GM12878 (cell line): ENCODE data around the gene LAMA2. TPM values are rescaled to one million over a fixed set of nuclear protein-coding genes. Genes with fewer than 3 reads are reported as not detected.

ENCODE experiments used
- ATAC-seq: fragments of 200-7000 bp; cut with Tn5 transposase; 3 replicates; pipeline ENCODE4 v1.9.1; 2020; ENCODE audit warnings: mild to moderate bottlenecking, moderate library complexity
- BruUV-seq: library from RNA; stranded (reverse); fragments of 400-500 nt; replicated peaks from 2 replicates; lab custom pipeline; 2021; lab: Mats Ljungman, UMichigan
- CTCF ChIA-PET: fragments of 300-600 bp; sonication (Branson Sonifier 250); formaldehyde crosslinking; extraction: SDS; loops from one replicate; lab custom pipeline; 2021; ENCODE audit warnings: inconsistent platforms; lab: Yijun Ruan, JAX
- POLR2A ChIA-PET: fragments of 350-600 bp; formaldehyde crosslinking; extraction: SDS; loops from one replicate; lab custom pipeline; 2021; ENCODE audit warnings: inconsistent platforms; lab: Charles Lee
- RAD21 ChIA-PET: fragments of 300-600 bp; sonication (Branson Sonifier 250); formaldehyde crosslinking; loops from one replicate; lab custom pipeline; 2023; ENCODE audit warnings: antibody characterized with exemption; ENCODE audit not compliant: unreplicated experiment; lab: Charles Lee
- SMC1A ChIA-PET: fragments of 300-600 bp; sonication (Branson Sonifier 250); formaldehyde crosslinking; loops from one replicate; lab custom pipeline; 2023; ENCODE audit not compliant: unreplicated experiment, uncharacterized antibody; lab: Charles Lee
- DNase-seq: peaks from one replicate; pipeline ENCODE4 v3.0.0-alpha.2; 2011; ENCODE audit warnings: low read depth, low spot score
- FAIRE-seq: peaks from 3 replicates; lab custom pipeline; 2011; peaks lifted over from hg19 to GRCh38; lab: Jason Lieb, UNC
- H2AFZ ChIP-seq: 2 replicates; pipeline ENCODE4 v1.6.0; 2011; ENCODE audit warnings: low read depth, low read length, control low read depth; ENCODE audit not compliant: control insufficient read depth
- H3K27ac ChIP-seq: 2 replicates; pipeline ENCODE4 v1.5.1; 2011; ENCODE audit warnings: control low read depth; ENCODE audit not compliant: control insufficient read depth, insufficient read depth
- H3K27me3 ChIP-seq, 2 experiments: replicated peaks in 1 of 2; 2 replicates each; pipeline versions ENCODE4 v1.6.0 to v1.6.1; 2011; ENCODE audit warnings: low read length in 1 of 2; ENCODE audit not compliant: control insufficient read depth in 2 of 2, insufficient read depth in 2 of 2
- H3K36me3 ChIP-seq, 2 experiments: 2 replicates each; pipeline ENCODE4 v1.5.1; 2011; ENCODE audit warnings: low read length in 1 of 2; ENCODE audit not compliant: control insufficient read depth in 2 of 2, insufficient read depth in 2 of 2
- H3K4me1 ChIP-seq: 2 replicates; pipeline ENCODE4 v1.6.1; 2011; ENCODE audit warnings: mild to moderate bottlenecking, low read length, moderate library complexity, mixed read lengths; ENCODE audit not compliant: control insufficient read depth, insufficient read depth
- H3K4me2 ChIP-seq: 2 replicates; pipeline ENCODE4 v1.6.0; 2011; ENCODE audit warnings: control low read depth; ENCODE audit not compliant: control insufficient read depth, insufficient read depth
- H3K4me3 ChIP-seq: fragments of 200-600 bp; sonication (generic); 2 replicates; pipeline ENCODE4 v1.5.1; 2016
- H3K79me2 ChIP-seq: 2 replicates; pipeline ENCODE4 v1.6.0; 2011; ENCODE audit warnings: low read length; ENCODE audit not compliant: control insufficient read depth, insufficient read depth
- H3K9ac ChIP-seq: 2 replicates; pipeline ENCODE4 v1.8.0; 2011; ENCODE audit warnings: low read length, control low read depth, mixed read lengths; ENCODE audit not compliant: control insufficient read depth, insufficient read depth
- H3K9me3 ChIP-seq: replicated peaks from 3 replicates; pipeline ENCODE4 v1.5.1; 2011; ENCODE audit warnings: mild to moderate bottlenecking, low read length; ENCODE audit not compliant: control insufficient read depth, insufficient read depth
- H4K20me1 ChIP-seq: 2 replicates; pipeline ENCODE4 v1.6.0; 2011; ENCODE audit not compliant: control insufficient read depth, insufficient read depth
- ATF7 ChIP-seq: fragments of 450-650 bp; IDR thresholded peaks from 2 replicates; pipeline ENCODE4 v1.6.1; 2016; ENCODE audit warnings: low read depth, mild to moderate bottlenecking
- BACH1 ChIP-seq: fragments of 450-650 bp; IDR thresholded peaks from 2 replicates; pipeline ENCODE4 v1.6.1; 2017; ENCODE audit warnings: mild to moderate bottlenecking, borderline replicate concordance
- BCL3 ChIP-seq: IDR thresholded peaks from 2 replicates; pipeline ENCODE4 v1.6.1; 2011; ENCODE audit warnings: borderline replicate concordance, low read depth, mild to moderate bottlenecking, moderate library complexity, low read length; ENCODE audit not compliant: insufficient read depth, poor library complexity, severe bottlenecking
- CREB1 ChIP-seq: IDR thresholded peaks from 2 replicates; pipeline ENCODE4 v1.6.1; 2012; ENCODE audit warnings: low read depth, mild to moderate bottlenecking, inconsistent platforms
- DPF2 ChIP-seq: fragments of 450-650 bp; IDR thresholded peaks from 2 replicates; pipeline ENCODE4 v1.6.1; 2017; ENCODE audit warnings: mild to moderate bottlenecking
- NFYA ChIP-seq: IDR thresholded peaks from 2 replicates; pipeline ENCODE4 v1.6.1; 2011; ENCODE audit warnings: low read depth, mild to moderate bottlenecking, low read length, improper control_type of control experiment, borderline replicate concordance
- RB1 ChIP-seq: fragments of 450-650 bp; formaldehyde crosslinking; IDR thresholded peaks from 2 replicates; pipeline ENCODE4 v1.6.1; 2017; ENCODE audit warnings: mild to moderate bottlenecking, borderline replicate concordance
- YY1 ChIP-seq: IDR thresholded peaks from 2 replicates; pipeline ENCODE4 v1.6.1; 2011; ENCODE audit warnings: low read depth, mild to moderate bottlenecking, low read length
- ZNF687 ChIP-seq: fragments of 450-650 bp; IDR thresholded peaks from 2 replicates; pipeline ENCODE4 v1.6.1; 2017; ENCODE audit warnings: mild to moderate bottlenecking, moderate library complexity
- WGBS: methylation state at CpG from one replicate; pipeline ENCODE4 v1.1.6; 2016; ENCODE audit warnings: low lambda C conversion rate; ENCODE audit not compliant: insufficient replicate concordance, insufficient coverage; ENCODE audit errors: missing lambda C conversion rate; 5-methylcytosine and 5-hydroxymethylcytosine counted together
- in situ Hi-C: fragments of 300-500 bp; cut with MboI; formaldehyde crosslinking; loops from 9 replicates; pipeline ENCODE4 v1.14.3; 2018; ENCODE audit warnings: mixed read lengths
- intact Hi-C: fragments of 100-400 bp; cut with micrococcal nuclease; formaldehyde crosslinking; loops from one replicate; pipeline ENCODE4 v1.14.2; 2022; ENCODE audit not compliant: unreplicated experiment
- polyA plus RNA-seq, 11 experiments: library from polyadenylated mRNA; depleted of rRNA in 4 of 11; unstranded in 6 of 11; stranded (reverse) in 5 of 11; fragments of >200 nt; fragmentation: Nextera tagmentation in 4 of 11; fragmentation: Illumina TruSeq in 1 of 11; extraction: Ambion mirVana in 4 of 11; extraction: Trizol in 1 of 11; gene quantifications; 1 replicate in 1 of 11; 2 replicates in 10 of 11; pipeline versions ENCODE4 v1.2.1 to v1.2.3, GENCODE V29; 2011 to 2016; ENCODE audit warnings: inconsistent platforms in 2 of 11, missing spikeins in 2 of 11, low read depth in 1 of 11
- total RNA-seq, 4 experiments: library from RNA; depleted of rRNA in 3 of 4; stranded (reverse); fragments of >200 nt in 3 of 4; fragmentation: Illumina TruSeq in 1 of 4; extraction: Trizol in 1 of 4; gene quantifications; 2 replicates each; pipeline versions ENCODE4 v1.2.1 to v1.2.3, GENCODE V29; 2013 to 2021

The LAMA2 gene
- total and polyA plus RNA-seq, 10 of the 15 experiments (the other 5 are each of a cell fraction or from before 2014, with no cell fraction given): 0.04 to 2.0 (median 0.37) TPM; not detected in 1

GRCh38 chr6:129314575-129314974 is 431.6 kb downstream of the LAMA2 start:
- TF ChIP-seq DPF2 (no peak), YY1 (no peak), NFYA (no peak), CREB1 (no peak), ZNF687 (no peak), BACH1 (no peak), BCL3 (no peak), RB1 (no peak), ATF7 (no peak)
- H3K9me3 ChIP-seq: no peaks in the 10 kb centered on the region
- 37% methylated on average over 9 of the region's 9 CpGs for WGBS
- RAD21 ChIA-PET: no interaction called here
- H3K9ac ChIP-seq: no peak overlapping the region
- H2AFZ ChIP-seq: no peak overlapping the region
- no peak overlapping the region for H3K4me3 ChIP-seq
- SMC1A ChIA-PET: no interaction called here
- no peak overlapping the region for H3K27ac ChIP-seq
- in situ Hi-C loops (no loop called here), intact Hi-C loops (no loop called here)
- POLR2A ChIA-PET: no interaction called here
- FAIRE-seq: no peak
- no peaks in the 10 kb centered on the region for H3K79me2 ChIP-seq
- no peaks in the 10 kb centered on the region for H3K4me1 ChIP-seq
- no peaks in the 10 kb centered on the region for H3K36me3 ChIP-seq
- no peak for ATAC-seq
- H3K4me2 ChIP-seq: no peak overlapping the region
- BruUV-seq: no TSS peak
- no peak for DNase-seq
- no peaks in the 10 kb centered on the region; a peak in 1 of 4 replicates for H3K27me3 ChIP-seq
- CTCF ChIA-PET: no interaction called here
- no peaks in the 10 kb centered on the region for H4K20me1 ChIP-seq
